GM12878 (cell line): Measurements from ENCODE around the gene C1orf141. TPM values are rescaled to one million over a fixed set of nuclear protein-coding genes. Genes with fewer than 3 reads are reported as not detected.

ENCODE experiments used
- ATAC-seq: fragments of 200-7000 bp; cut with Tn5 transposase; 3 replicates; pipeline ENCODE4 v1.9.1; 2020; ENCODE audit warnings: mild to moderate bottlenecking, moderate library complexity
- BruUV-seq: library from RNA; stranded (reverse); fragments of 400-500 nt; replicated peaks from 2 replicates; lab custom pipeline; 2021; lab: Mats Ljungman, UMichigan
- CTCF ChIA-PET: fragments of 300-600 bp; sonication (Branson Sonifier 250); formaldehyde crosslinking; extraction: SDS; loops from one replicate; lab custom pipeline; 2021; ENCODE audit warnings: inconsistent platforms; lab: Yijun Ruan, JAX
- POLR2A ChIA-PET: fragments of 350-600 bp; formaldehyde crosslinking; extraction: SDS; loops from one replicate; lab custom pipeline; 2021; ENCODE audit warnings: inconsistent platforms; lab: Charles Lee
- RAD21 ChIA-PET: fragments of 300-600 bp; sonication (Branson Sonifier 250); formaldehyde crosslinking; loops from one replicate; lab custom pipeline; 2023; ENCODE audit warnings: antibody characterized with exemption; ENCODE audit not compliant: unreplicated experiment; lab: Charles Lee
- SMC1A ChIA-PET: fragments of 300-600 bp; sonication (Branson Sonifier 250); formaldehyde crosslinking; loops from one replicate; lab custom pipeline; 2023; ENCODE audit not compliant: unreplicated experiment, uncharacterized antibody; lab: Charles Lee
- DNase-seq: peaks from one replicate; pipeline ENCODE4 v3.0.0-alpha.2; 2011; ENCODE audit warnings: low read depth, low spot score
- FAIRE-seq: peaks from 3 replicates; lab custom pipeline; 2011; peaks lifted over from hg19 to GRCh38; lab: Jason Lieb, UNC
- H2AFZ ChIP-seq: 2 replicates; pipeline ENCODE4 v1.6.0; 2011; ENCODE audit warnings: low read depth, low read length, control low read depth; ENCODE audit not compliant: control insufficient read depth
- H3K27ac ChIP-seq: 2 replicates; pipeline ENCODE4 v1.5.1; 2011; ENCODE audit warnings: control low read depth; ENCODE audit not compliant: control insufficient read depth, insufficient read depth
- H3K27me3 ChIP-seq, 2 experiments: replicated peaks in 1 of 2; 2 replicates each; pipeline versions ENCODE4 v1.6.0 to v1.6.1; 2011; ENCODE audit warnings: low read length in 1 of 2; ENCODE audit not compliant: control insufficient read depth in 2 of 2, insufficient read depth in 2 of 2
- H3K36me3 ChIP-seq, 2 experiments: 2 replicates each; pipeline ENCODE4 v1.5.1; 2011; ENCODE audit warnings: low read length in 1 of 2; ENCODE audit not compliant: control insufficient read depth in 2 of 2, insufficient read depth in 2 of 2
- H3K4me1 ChIP-seq: 2 replicates; pipeline ENCODE4 v1.6.1; 2011; ENCODE audit warnings: mild to moderate bottlenecking, low read length, moderate library complexity, mixed read lengths; ENCODE audit not compliant: control insufficient read depth, insufficient read depth
- H3K4me2 ChIP-seq: 2 replicates; pipeline ENCODE4 v1.6.0; 2011; ENCODE audit warnings: control low read depth; ENCODE audit not compliant: control insufficient read depth, insufficient read depth
- H3K4me3 ChIP-seq: fragments of 200-600 bp; sonication (generic); 2 replicates; pipeline ENCODE4 v1.5.1; 2016
- H3K79me2 ChIP-seq: 2 replicates; pipeline ENCODE4 v1.6.0; 2011; ENCODE audit warnings: low read length; ENCODE audit not compliant: control insufficient read depth, insufficient read depth
- H3K9ac ChIP-seq: 2 replicates; pipeline ENCODE4 v1.8.0; 2011; ENCODE audit warnings: low read length, control low read depth, mixed read lengths; ENCODE audit not compliant: control insufficient read depth, insufficient read depth
- H3K9me3 ChIP-seq: replicated peaks from 3 replicates; pipeline ENCODE4 v1.5.1; 2011; ENCODE audit warnings: mild to moderate bottlenecking, low read length; ENCODE audit not compliant: control insufficient read depth, insufficient read depth
- H4K20me1 ChIP-seq: 2 replicates; pipeline ENCODE4 v1.6.0; 2011; ENCODE audit not compliant: control insufficient read depth, insufficient read depth
- CBX5 ChIP-seq: sonication (generic); IDR thresholded peaks from 2 replicates; pipeline ENCODE4 v1.6.1; 2016; ENCODE audit warnings: low read depth, moderate library complexity, mild to moderate bottlenecking, inconsistent platforms
- CHD4 ChIP-seq: fragments of 200-600 bp; sonication (generic); IDR thresholded peaks from 2 replicates; pipeline ENCODE4 v1.6.1; 2016; ENCODE audit warnings: mild to moderate bottlenecking
- HDAC6 ChIP-seq: fragments of 200-600 bp; sonication (generic); IDR thresholded peaks from one replicate; pipeline ENCODE4 v1.8.0; 2017; ENCODE audit warnings: antibody characterized with exemption; ENCODE audit not compliant: unreplicated experiment
- MEF2B ChIP-seq: fragments of 450-650 bp; IDR thresholded peaks from 2 replicates; pipeline ENCODE4 v1.6.1; 2018; ENCODE audit warnings: mild to moderate bottlenecking, moderate library complexity; ENCODE audit not compliant: partially characterized antibody, poor library complexity, severe bottlenecking
- MYB ChIP-seq: fragments of 150-350 bp; IDR thresholded peaks from 2 replicates; pipeline ENCODE4 v1.6.1; 2014; ENCODE audit warnings: mild to moderate bottlenecking, low read depth, low read length, borderline replicate concordance
- NFYB ChIP-seq: IDR thresholded peaks from 2 replicates; pipeline ENCODE4 v1.6.1; 2011; ENCODE audit warnings: low read depth, mild to moderate bottlenecking, low read length, improper control_type of control experiment, moderate library complexity; ENCODE audit not compliant: insufficient read depth
- NR2F1 ChIP-seq: fragments of 450-650 bp; conservative IDR thresholded peaks from 2 replicates; pipeline ENCODE4 v1.6.1; 2017; ENCODE audit warnings: mild to moderate bottlenecking
- NRF1 ChIP-seq: conservative IDR thresholded peaks from 2 replicates; pipeline ENCODE4 v1.6.1; 2011; ENCODE audit warnings: mild to moderate bottlenecking, low read depth, low read length, improper control_type of control experiment
- PAX5 ChIP-seq: IDR thresholded peaks from 2 replicates; pipeline ENCODE4 v1.6.1; 2011; ENCODE audit warnings: low read depth, low read length, borderline replicate concordance
- PAX8 ChIP-seq: fragments of 450-650 bp; IDR thresholded peaks from 2 replicates; pipeline ENCODE4 v1.6.1; 2017; ENCODE audit warnings: mild to moderate bottlenecking, moderate library complexity
- POLR2AphosphoS2 ChIP-seq: IDR thresholded peaks from 2 replicates; pipeline ENCODE4 v1.6.1; 2011; ENCODE audit warnings: low read depth, mild to moderate bottlenecking, low read length, improper control_type of control experiment, moderate library complexity
- POLR2AphosphoS5 ChIP-seq: IDR thresholded peaks from 2 replicates; pipeline ENCODE4 v1.6.1; 2011; ENCODE audit warnings: mild to moderate bottlenecking, low read length, inconsistent platforms
- SP1 ChIP-seq: IDR thresholded peaks from one replicate; pipeline ENCODE4 v1.6.1; 2011; ENCODE audit warnings: low read depth, low read length
- WRNIP1 ChIP-seq: IDR thresholded peaks from 2 replicates; pipeline ENCODE4 v1.6.1; 2011; ENCODE audit warnings: low read depth, low read length, improper control_type of control experiment, borderline replicate concordance
- ZNF384 ChIP-seq: IDR thresholded peaks from 2 replicates; pipeline ENCODE4 v1.6.1; 2012; ENCODE audit warnings: low read depth, mild to moderate bottlenecking, low read length, improper control_type of control experiment, borderline replicate concordance
- WGBS: methylation state at CpG from one replicate; pipeline ENCODE4 v1.1.6; 2016; ENCODE audit warnings: low lambda C conversion rate; ENCODE audit not compliant: insufficient replicate concordance, insufficient coverage; ENCODE audit errors: missing lambda C conversion rate; 5-methylcytosine and 5-hydroxymethylcytosine counted together
- in situ Hi-C: fragments of 300-500 bp; cut with MboI; formaldehyde crosslinking; loops from 9 replicates; pipeline ENCODE4 v1.14.3; 2018; ENCODE audit warnings: mixed read lengths
- intact Hi-C: fragments of 100-400 bp; cut with micrococcal nuclease; formaldehyde crosslinking; loops from one replicate; pipeline ENCODE4 v1.14.2; 2022; ENCODE audit not compliant: unreplicated experiment
- polyA plus RNA-seq, 11 experiments: library from polyadenylated mRNA; depleted of rRNA in 4 of 11; unstranded in 6 of 11; stranded (reverse) in 5 of 11; fragments of >200 nt; fragmentation: Nextera tagmentation in 4 of 11; fragmentation: Illumina TruSeq in 1 of 11; extraction: Ambion mirVana in 4 of 11; extraction: Trizol in 1 of 11; gene quantifications; 1 replicate in 1 of 11; 2 replicates in 10 of 11; pipeline versions ENCODE4 v1.2.1 to v1.2.3, GENCODE V29; 2011 to 2016; ENCODE audit warnings: inconsistent platforms in 2 of 11, missing spikeins in 2 of 11, low read depth in 1 of 11
- total RNA-seq, 4 experiments: library from RNA; depleted of rRNA in 3 of 4; stranded (reverse); fragments of >200 nt in 3 of 4; fragmentation: Illumina TruSeq in 1 of 4; extraction: Trizol in 1 of 4; gene quantifications; 2 replicates each; pipeline versions ENCODE4 v1.2.1 to v1.2.3, GENCODE V29; 2013 to 2021
- TF ChIP-seq, protein P1 (sequence below): IDR thresholded peaks from 2 replicates; pipeline ENCODE4 v1.6.1; 2011; ENCODE audit warnings: low read depth, mild to moderate bottlenecking, low read length, moderate library complexity, borderline replicate concordance; ENCODE audit errors: extremely low read depth
- TF ChIP-seq, protein P2 (sequence below): fragments of 150-350 bp; IDR thresholded peaks from 2 replicates; pipeline ENCODE4 v1.6.1; 2014; ENCODE audit warnings: mild to moderate bottlenecking, low read depth, low read length
- TF ChIP-seq, protein P3 (sequence below): fragments of 450-650 bp; IDR thresholded peaks from 2 replicates; pipeline ENCODE4 v1.6.1; 2016; ENCODE audit warnings: mild to moderate bottlenecking
- TF ChIP-seq, protein P4 (sequence below): IDR thresholded peaks from 2 replicates; pipeline ENCODE4 v1.6.1; 2011; ENCODE audit warnings: low read depth, low read length, improper control_type of control experiment, borderline replicate concordance

Gene C1orf141
- total and polyA plus RNA-seq, 10 of the 15 experiments (the other 5 are each of a cell fraction or from before 2014, with no cell fraction given): not detected

DNA sequence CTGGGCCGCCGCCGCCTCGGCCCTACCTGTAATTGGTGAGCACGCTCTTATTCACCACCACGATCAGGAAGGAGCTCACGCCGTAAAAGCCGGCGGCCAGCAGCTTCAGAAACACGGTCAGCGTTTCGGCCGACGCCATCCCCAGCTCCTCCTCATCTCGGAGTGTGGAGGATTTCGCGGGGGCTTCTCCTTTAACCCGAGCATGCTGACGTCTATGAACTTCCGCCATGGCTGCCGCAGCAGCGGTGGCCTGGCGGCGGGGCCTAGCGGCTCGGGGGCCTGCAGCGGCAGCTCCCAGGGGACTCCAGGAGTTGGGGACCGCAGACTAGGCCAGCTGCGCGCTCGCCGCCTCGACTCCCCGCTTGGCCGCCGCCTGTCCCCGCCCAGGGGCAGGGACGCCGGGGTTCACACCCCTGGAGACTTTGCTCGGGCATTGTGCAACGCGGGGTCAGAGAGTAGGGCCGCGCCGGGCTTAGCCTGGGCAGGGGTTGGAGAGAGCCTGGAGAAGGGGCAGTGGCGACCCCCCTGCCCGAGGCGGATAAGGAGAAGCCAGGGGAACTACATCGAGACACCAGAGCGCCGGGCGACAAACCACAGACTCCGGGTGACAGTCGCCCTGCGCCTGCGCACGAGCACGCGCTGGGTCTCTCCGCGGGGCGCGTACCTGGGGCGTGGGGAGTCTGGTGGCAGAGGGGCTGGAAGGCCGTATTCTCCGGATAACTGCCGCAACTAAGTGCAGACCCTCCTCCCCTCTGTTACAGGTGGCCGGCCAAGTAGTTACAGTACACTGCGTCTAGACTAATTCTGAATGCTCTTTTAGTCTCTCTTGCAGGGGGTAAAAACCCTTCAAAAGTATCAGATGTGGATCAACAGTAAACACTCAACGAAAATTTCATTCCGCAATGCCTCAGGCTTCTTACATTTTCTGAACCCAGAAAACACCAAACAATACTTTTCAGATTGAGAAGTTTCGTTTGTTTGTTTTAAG lies 80.7 kb downstream of the C1orf141 start, which contains the start of gene SLC35D1:
Gene SLC35D1, minus strand, starts transcription at position 364 of the 988 bp plus-strand sequence. Its CDS starts 135 bp downstream, at position 229.
- SMC1A ChIA-PET: interaction anchor here (0.6 to 1.7 kb wide), 6 partner anchors 58 to 279 kb away, joined by 3 to 4 read pairs (median 4); no protein-coding TSS in a partner anchor
- CTCF ChIA-PET: interaction anchor here (0.6 to 1.9 kb wide), 8 partner anchors 34 to 716 kb away, joined by 3 to 9 read pairs (median 4); no protein-coding TSS in a partner anchor
- Histone ChIP-seq H3K4me1 (no peaks in the 10 kb centered on the region), H3K27me3 (no peaks in the 10 kb centered on the region; a peak in 1 of 4 replicates), H2AFZ (peak within 1 kb of the TSS; percentile 98), H3K9me3 (no peaks in the 10 kb centered on the region), H3K9ac (peak within 1 kb of the TSS; percentile 85), H3K4me3 (peak within 1 kb of the TSS; percentile 82), H3K27ac (peak within 1 kb of the TSS; percentile 78), H3K4me2 (peak within 1 kb of the TSS; percentile 81), H3K79me2 (peaks cover 10% of the 10 kb centered on the region), H4K20me1 (no peaks in the 10 kb centered on the region), H3K36me3 (no peaks in the 10 kb centered on the region)
- BruUV-seq: no TSS peak
- intact Hi-C loops: loop anchor here (1.0 to 5.0 kb wide), 5 partner anchors 57 to 158 kb away; no protein-coding TSS in a partner anchor
- WGBS: 1% methylated on average over 63 of the region's 73 CpGs
- in situ Hi-C loops: no loop called here
- DNase-seq (peak; percentile 39), ATAC-seq (peak; percentile 83), FAIRE-seq (no peak)
- RAD21 ChIA-PET: interaction anchor here (0.6 to 1.2 kb wide), 8 partner anchors 58 to 1634 kb away, joined by 3 to 6 read pairs (median 3); partner anchors contain the start of genes LEPR and LEPROT
- POLR2A ChIA-PET: interaction anchor here (0.7 to 1.7 kb wide), 7 partner anchors 9 to 481 kb away, joined by 3 to 6 read pairs (median 4); no protein-coding TSS in a partner anchor
- TF ChIP-seq HDAC6: no peak
- 0 out of 2 replicates have a peak, but pooled peaks have one; percentile 36 for TF ChIP-seq POLR2AphosphoS2
- no peak for TF ChIP-seq ZNF384
- TF ChIP-seq, protein P1, sequence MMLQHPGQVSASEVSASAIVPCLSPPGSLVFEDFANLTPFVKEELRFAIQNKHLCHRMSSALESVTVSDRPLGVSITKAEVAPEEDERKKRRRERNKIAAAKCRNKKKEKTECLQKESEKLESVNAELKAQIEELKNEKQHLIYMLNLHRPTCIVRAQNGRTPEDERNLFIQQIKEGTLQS: no peak
- TF ChIP-seq NFYB: no peak
- TF ChIP-seq PAX5: no peak
- TF ChIP-seq MEF2B: peak; percentile 97
- TF ChIP-seq POLR2AphosphoS5: peak; percentile 61
- no peak for TF ChIP-seq MYB
- TF ChIP-seq, protein P2, sequence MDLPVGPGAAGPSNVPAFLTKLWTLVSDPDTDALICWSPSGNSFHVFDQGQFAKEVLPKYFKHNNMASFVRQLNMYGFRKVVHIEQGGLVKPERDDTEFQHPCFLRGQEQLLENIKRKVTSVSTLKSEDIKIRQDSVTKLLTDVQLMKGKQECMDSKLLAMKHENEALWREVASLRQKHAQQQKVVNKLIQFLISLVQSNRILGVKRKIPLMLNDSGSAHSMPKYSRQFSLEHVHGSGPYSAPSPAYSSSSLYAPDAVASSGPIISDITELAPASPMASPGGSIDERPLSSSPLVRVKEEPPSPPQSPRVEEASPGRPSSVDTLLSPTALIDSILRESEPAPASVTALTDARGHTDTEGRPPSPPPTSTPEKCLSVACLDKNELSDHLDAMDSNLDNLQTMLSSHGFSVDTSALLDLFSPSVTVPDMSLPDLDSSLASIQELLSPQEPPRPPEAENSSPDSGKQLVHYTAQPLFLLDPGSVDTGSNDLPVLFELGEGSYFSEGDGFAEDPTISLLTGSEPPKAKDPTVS: no peak
- TF ChIP-seq CHD4: no peak
- TF ChIP-seq, protein P3, sequence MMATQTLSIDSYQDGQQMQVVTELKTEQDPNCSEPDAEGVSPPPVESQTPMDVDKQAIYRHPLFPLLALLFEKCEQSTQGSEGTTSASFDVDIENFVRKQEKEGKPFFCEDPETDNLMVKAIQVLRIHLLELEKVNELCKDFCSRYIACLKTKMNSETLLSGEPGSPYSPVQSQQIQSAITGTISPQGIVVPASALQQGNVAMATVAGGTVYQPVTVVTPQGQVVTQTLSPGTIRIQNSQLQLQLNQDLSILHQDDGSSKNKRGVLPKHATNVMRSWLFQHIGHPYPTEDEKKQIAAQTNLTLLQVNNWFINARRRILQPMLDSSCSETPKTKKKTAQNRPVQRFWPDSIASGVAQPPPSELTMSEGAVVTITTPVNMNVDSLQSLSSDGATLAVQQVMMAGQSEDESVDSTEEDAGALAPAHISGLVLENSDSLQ: no peak
- TF ChIP-seq NR2F1: peak; percentile 77
- no peak for TF ChIP-seq CBX5
- TF ChIP-seq, protein P4, sequence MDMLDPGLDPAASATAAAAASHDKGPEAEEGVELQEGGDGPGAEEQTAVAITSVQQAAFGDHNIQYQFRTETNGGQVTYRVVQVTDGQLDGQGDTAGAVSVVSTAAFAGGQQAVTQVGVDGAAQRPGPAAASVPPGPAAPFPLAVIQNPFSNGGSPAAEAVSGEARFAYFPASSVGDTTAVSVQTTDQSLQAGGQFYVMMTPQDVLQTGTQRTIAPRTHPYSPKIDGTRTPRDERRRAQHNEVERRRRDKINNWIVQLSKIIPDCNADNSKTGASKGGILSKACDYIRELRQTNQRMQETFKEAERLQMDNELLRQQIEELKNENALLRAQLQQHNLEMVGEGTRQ: no peak
- peak; percentile 73 for TF ChIP-seq NRF1
- no peak for TF ChIP-seq WRNIP1
- no peak for TF ChIP-seq PAX8
- TF ChIP-seq SP1: no peak
